WTC11 (cell line): Measurements from ENCODE around the gene MIGA1. TPM values are rescaled to one million over a fixed set of nuclear protein-coding genes. Genes with fewer than 3 reads are reported as not detected.

ENCODE experiments used
- ATAC-seq: fragments of 200-7000 bp; cut with Tn5 transposase; 2 replicates; pipeline ENCODE4 v1.10.0; 2021; ENCODE audit warnings: mild to moderate bottlenecking, moderate library complexity
- CTCF ChIA-PET: fragments of 300-600 bp; sonication (Branson Sonifier 250); formaldehyde crosslinking; loops from one replicate; lab custom pipeline; 2021; ENCODE audit warnings: antibody characterized with exemption; lab: Charles Lee
- POLR2A ChIA-PET: fragments of 350-600 bp; sonication (Branson Sonifier 250); formaldehyde crosslinking; loops from one replicate; lab custom pipeline; 2021; ENCODE audit warnings: antibody characterized with exemption; lab: Charles Lee
- DNase-seq: peaks from one replicate; pipeline ENCODE4 v3.0.0; 2021; ENCODE audit warnings: low spot score
- H3K27ac Mint-ChIP-seq: 2 replicates; pipeline ENCODE4 v1.8.0; 2021; ENCODE audit warnings: mixed read lengths
- H3K27me3 Mint-ChIP-seq: 2 replicates; pipeline ENCODE4 v1.8.0; 2021; ENCODE audit warnings: low read depth, mild to moderate bottlenecking, moderate library complexity, mixed read lengths
- H3K36me3 Mint-ChIP-seq: 2 replicates; pipeline ENCODE4 v1.8.0; 2021; ENCODE audit warnings: mixed read lengths
- H3K4me1 Mint-ChIP-seq: 2 replicates; pipeline ENCODE4 v1.8.0; 2022; ENCODE audit warnings: mixed read lengths
- H3K4me3 Mint-ChIP-seq: 2 replicates; pipeline ENCODE4 v1.8.0; 2021; ENCODE audit warnings: mild to moderate bottlenecking, moderate library complexity, mixed read lengths
- H3K9me3 Mint-ChIP-seq: 2 replicates; pipeline ENCODE4 v1.8.0; 2021; ENCODE audit warnings: mixed read lengths
- ATF1 ChIP-seq: sonication (generic); formaldehyde crosslinking; IDR thresholded peaks from 2 replicates; pipeline ENCODE4 v1.8.1; 2023; ENCODE audit warnings: mild to moderate bottlenecking, moderate library complexity, missing genetic modification reagents
- ERG ChIP-seq: fragments of 250-450 bp; sonication (Bioruptor Pico); IDR thresholded peaks from 2 replicates; pipeline ENCODE4 v1.8.0; 2021; ENCODE audit warnings: mild to moderate bottlenecking
- ESRRA ChIP-seq: sonication (generic); formaldehyde crosslinking; IDR thresholded peaks from 2 replicates; pipeline ENCODE4 v1.8.1; 2022; ENCODE audit warnings: mild to moderate bottlenecking, missing genetic modification reagents, borderline replicate concordance
- FOXP4 ChIP-seq: sonication (generic); formaldehyde crosslinking; IDR thresholded peaks from 2 replicates; pipeline ENCODE4 v1.8.0; 2022; ENCODE audit warnings: mild to moderate bottlenecking, missing genetic modification reagents
- IRF2 ChIP-seq: sonication (generic); formaldehyde crosslinking; IDR thresholded peaks from 2 replicates; pipeline ENCODE4 v1.8.0; 2022; ENCODE audit warnings: low read depth, missing genetic modification reagents, borderline replicate concordance
- KAT7 ChIP-seq: sonication (generic); formaldehyde crosslinking; IDR thresholded peaks from 2 replicates; pipeline ENCODE4 v1.8.1; 2023; ENCODE audit warnings: missing genetic modification reagents, mild to moderate bottlenecking, borderline replicate concordance
- MLX ChIP-seq: sonication (generic); formaldehyde crosslinking; IDR thresholded peaks from 2 replicates; pipeline ENCODE4 v1.8.1; 2023; ENCODE audit warnings: mild to moderate bottlenecking, missing genetic modification reagents, moderate library complexity
- MYBL2 ChIP-seq: sonication (generic); formaldehyde crosslinking; IDR thresholded peaks from 2 replicates; pipeline ENCODE4 v1.8.1; 2023; ENCODE audit warnings: mild to moderate bottlenecking, moderate library complexity, missing genetic modification reagents
- NR2C2 ChIP-seq: sonication (generic); formaldehyde crosslinking; IDR thresholded peaks from 2 replicates; pipeline ENCODE4 v1.8.0; 2022; ENCODE audit warnings: mild to moderate bottlenecking, missing genetic modification reagents
- RELA ChIP-seq: sonication (generic); formaldehyde crosslinking; IDR thresholded peaks from 2 replicates; pipeline ENCODE4 v1.8.1; 2022; ENCODE audit warnings: missing genetic modification reagents, mild to moderate bottlenecking, borderline replicate concordance
- SMAD3 ChIP-seq: sonication (generic); formaldehyde crosslinking; IDR thresholded peaks from 2 replicates; pipeline ENCODE4 v1.8.0; 2022; ENCODE audit warnings: missing genetic modification reagents, mild to moderate bottlenecking, borderline replicate concordance
- SMAD4 ChIP-seq: sonication (generic); formaldehyde crosslinking; IDR thresholded peaks from 2 replicates; pipeline ENCODE4 v1.8.0; 2022; ENCODE audit warnings: mild to moderate bottlenecking, missing genetic modification reagents
- TCF7 ChIP-seq: sonication (generic); formaldehyde crosslinking; IDR thresholded peaks from 2 replicates; pipeline ENCODE4 v1.8.0; 2022; ENCODE audit warnings: mild to moderate bottlenecking, low read depth, missing genetic modification reagents, moderate library complexity
- USF2 ChIP-seq: sonication (generic); formaldehyde crosslinking; IDR thresholded peaks from 2 replicates; pipeline ENCODE4 v1.8.1; 2023; ENCODE audit warnings: mild to moderate bottlenecking, missing genetic modification reagents, moderate library complexity
- ZBTB21 ChIP-seq: sonication (generic); formaldehyde crosslinking; IDR thresholded peaks from 2 replicates; pipeline ENCODE4 v1.8.1; 2023; ENCODE audit warnings: mild to moderate bottlenecking, missing genetic modification reagents, borderline replicate concordance
- ZNF232 ChIP-seq: sonication (generic); formaldehyde crosslinking; IDR thresholded peaks from 2 replicates; pipeline ENCODE4 v1.8.0; 2022; ENCODE audit warnings: mild to moderate bottlenecking, missing genetic modification reagents
- ZNF281 ChIP-seq: sonication (generic); formaldehyde crosslinking; IDR thresholded peaks from 2 replicates; pipeline ENCODE4 v1.8.0; 2023; ENCODE audit warnings: mild to moderate bottlenecking, missing genetic modification reagents
- ZNF416 ChIP-seq: fragments of 250-450 bp; sonication (Bioruptor Pico); IDR thresholded peaks from 2 replicates; pipeline ENCODE4 v1.9.0; 2021; ENCODE audit warnings: mild to moderate bottlenecking, inconsistent platforms
- ZNF423 ChIP-seq: fragments of 250-450 bp; sonication (Bioruptor Pico); IDR thresholded peaks from 2 replicates; pipeline ENCODE4 v2.1.2; 2022; ENCODE audit warnings: mild to moderate bottlenecking, moderate library complexity
- ZSCAN18 ChIP-seq: fragments of 250-450 bp; sonication (Bioruptor Pico); IDR thresholded peaks from 2 replicates; pipeline ENCODE4 v2.1.2; 2022; ENCODE audit warnings: mild to moderate bottlenecking, moderate library complexity
- total RNA-seq: library from RNA; stranded (reverse); gene quantifications from 3 replicates; pipeline ENCODE4 v1.2.3, GENCODE V29; 2021
- TF ChIP-seq, protein P1 (sequence below): sonication (generic); formaldehyde crosslinking; IDR thresholded peaks from 2 replicates; pipeline ENCODE4 v1.8.1; 2023; ENCODE audit warnings: mild to moderate bottlenecking, moderate library complexity, missing genetic modification reagents
- TF ChIP-seq, protein P2 (sequence below): sonication (generic); formaldehyde crosslinking; IDR thresholded peaks from 2 replicates; pipeline ENCODE4 v1.8.1; 2023; ENCODE audit warnings: mild to moderate bottlenecking, missing genetic modification reagents
- TF ChIP-seq, protein P3 (sequence below): fragments of 250-450 bp; sonication (Bioruptor Pico); IDR thresholded peaks from 2 replicates; pipeline ENCODE4 v1.9.0; 2021; ENCODE audit warnings: mild to moderate bottlenecking

The MIGA1 gene
- total RNA-seq, 1 experiment from 2014 or later = 6.2 TPM

DNA sequence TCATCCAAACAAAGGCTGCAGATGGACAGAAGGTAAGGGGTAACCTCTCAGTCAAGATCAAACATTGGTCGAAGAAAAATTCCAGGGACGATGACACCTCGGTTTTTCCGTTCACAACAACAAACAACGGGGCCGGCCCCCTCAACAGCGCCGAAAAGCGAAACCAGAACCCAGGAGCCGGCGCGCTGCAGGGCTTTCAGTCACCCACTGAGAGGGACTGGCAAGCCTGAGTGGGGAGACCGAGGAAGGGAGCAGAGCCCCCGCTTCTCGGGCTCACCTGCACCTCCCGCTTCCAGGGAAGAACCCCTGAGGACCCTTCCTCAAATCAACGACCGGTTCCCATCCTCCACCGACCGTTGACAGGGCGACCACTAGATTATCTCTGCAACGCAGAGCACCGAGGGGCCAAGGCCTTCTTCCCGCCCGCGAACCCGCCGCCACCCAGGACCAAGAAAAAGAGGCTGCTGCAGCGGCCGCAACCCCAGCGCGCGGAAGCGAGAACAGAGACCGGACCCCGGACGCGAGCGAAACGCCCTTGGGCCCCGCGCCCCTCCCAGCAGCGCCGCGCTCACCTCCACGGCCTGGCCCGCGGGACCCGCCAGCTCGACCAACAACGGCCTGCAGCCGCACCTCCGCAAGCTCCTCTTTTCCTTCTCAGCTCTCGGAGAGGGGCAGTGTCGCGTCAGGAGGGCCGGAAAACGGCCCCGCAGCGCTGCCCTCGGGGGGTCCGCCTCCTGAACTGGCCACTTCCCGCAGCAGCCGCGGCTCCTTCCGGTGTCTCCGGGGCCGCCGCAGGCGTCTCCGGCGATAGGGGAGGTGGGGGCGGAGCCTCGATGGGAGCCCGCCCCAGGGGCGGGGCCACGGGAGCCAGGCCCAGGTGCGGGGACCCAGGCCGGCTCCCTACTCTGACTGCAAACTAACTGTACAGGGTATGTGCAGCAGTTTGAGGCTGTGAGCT, 20.1 kb upstream of the MIGA1 start, which contains the start of gene USP33 (continued):
- no peak for TF ChIP-seq IRF2
- TF ChIP-seq SMAD4 (CRISPR knock-in tag) = no peak
- peak; percentile 58; the same call in 1 of the 2 replicates for TF ChIP-seq FOXP4 (CRISPR knock-in tag)
- TF ChIP-seq ZNF232 (CRISPR knock-in tag) = 0 out of 2 replicates have a peak, but pooled peaks have one; percentile 87
- no peak for TF ChIP-seq NR2C2
- TF ChIP-seq ESRRA = no peak
- peak; percentile 71; the same call in 1 of the 2 replicates for TF ChIP-seq RELA (CRISPR knock-in tag)
- 0 out of 2 replicates have a peak, but pooled peaks have one; percentile 16 for TF ChIP-seq ZNF281
- TF ChIP-seq ZNF416 = no peak
- peak; percentile 16; the same call in 1 of the 2 replicates for TF ChIP-seq USF2 (CRISPR knock-in tag)
- TF ChIP-seq ATF1 (CRISPR knock-in tag) = no peak
- TF ChIP-seq ZSCAN18 (CRISPR knock-in tag) = no peak
- TF ChIP-seq, protein P1, sequence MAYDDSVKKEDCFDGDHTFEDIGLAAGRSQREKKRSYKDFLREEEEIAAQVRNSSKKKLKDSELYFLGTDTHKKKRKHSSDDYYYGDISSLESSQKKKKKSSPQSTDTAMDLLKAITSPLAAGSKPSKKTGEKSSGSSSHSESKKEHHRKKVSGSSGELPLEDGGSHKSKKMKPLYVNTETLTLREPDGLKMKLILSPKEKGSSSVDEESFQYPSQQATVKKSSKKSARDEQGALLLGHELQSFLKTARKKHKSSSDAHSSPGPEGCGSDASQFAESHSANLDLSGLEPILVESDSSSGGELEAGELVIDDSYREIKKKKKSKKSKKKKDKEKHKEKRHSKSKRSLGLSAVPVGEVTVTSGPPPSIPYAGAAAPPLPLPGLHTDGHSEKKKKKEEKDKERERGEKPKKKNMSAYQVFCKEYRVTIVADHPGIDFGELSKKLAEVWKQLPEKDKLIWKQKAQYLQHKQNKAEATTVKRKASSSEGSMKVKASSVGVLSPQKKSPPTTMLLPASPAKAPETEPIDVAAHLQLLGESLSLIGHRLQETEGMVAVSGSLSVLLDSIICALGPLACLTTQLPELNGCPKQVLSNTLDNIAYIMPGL (CRISPR knock-in tag) = peak; percentile 81; the same call in 1 of the 2 replicates
- peak; percentile 84; the same call in 1 of the 2 replicates for TF ChIP-seq SMAD3 (CRISPR knock-in tag)
- peak; percentile 20; the same call in 1 of the 2 replicates for TF ChIP-seq MYBL2 (CRISPR knock-in tag)
- TF ChIP-seq ZNF423 (CRISPR knock-in tag) = peak; percentile 86; the same call in 1 of the 2 replicates

DNA sequence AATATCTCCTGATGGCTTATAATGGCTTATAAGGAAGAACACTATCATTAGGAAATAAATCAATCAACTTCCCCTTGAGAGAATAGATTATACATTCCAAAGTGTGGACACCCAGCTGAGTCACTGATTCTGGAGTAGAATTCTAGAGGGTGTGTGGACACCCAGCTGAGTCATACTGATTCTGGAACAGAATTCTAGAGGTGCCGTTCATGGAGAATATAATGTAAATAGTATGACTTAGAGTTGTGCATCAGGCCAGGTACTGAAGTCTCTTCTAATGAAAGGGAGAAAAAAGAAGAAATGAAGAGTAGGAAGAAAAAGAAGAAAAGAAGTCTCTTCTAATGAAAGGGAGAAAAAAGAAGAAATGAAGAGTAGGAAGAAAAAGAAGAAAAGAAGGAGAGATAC, 17.4 kb upstream of the MIGA1 start:
- CTCF ChIA-PET = no interaction called here
- TF ChIP-seq TCF7 (CRISPR knock-in tag) = no peak
- TF ChIP-seq, protein P2, sequence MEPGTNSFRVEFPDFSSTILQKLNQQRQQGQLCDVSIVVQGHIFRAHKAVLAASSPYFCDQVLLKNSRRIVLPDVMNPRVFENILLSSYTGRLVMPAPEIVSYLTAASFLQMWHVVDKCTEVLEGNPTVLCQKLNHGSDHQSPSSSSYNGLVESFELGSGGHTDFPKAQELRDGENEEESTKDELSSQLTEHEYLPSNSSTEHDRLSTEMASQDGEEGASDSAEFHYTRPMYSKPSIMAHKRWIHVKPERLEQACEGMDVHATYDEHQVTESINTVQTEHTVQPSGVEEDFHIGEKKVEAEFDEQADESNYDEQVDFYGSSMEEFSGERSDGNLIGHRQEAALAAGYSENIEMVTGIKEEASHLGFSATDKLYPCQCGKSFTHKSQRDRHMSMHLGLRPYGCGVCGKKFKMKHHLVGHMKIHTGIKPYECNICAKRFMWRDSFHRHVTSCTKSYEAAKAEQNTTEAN (CRISPR knock-in tag) = no peak
- no peak for TF ChIP-seq ERG (CRISPR knock-in tag)
- no peak for TF ChIP-seq KAT7
- no peak for TF ChIP-seq ZBTB21 (CRISPR knock-in tag)
- no peak for TF ChIP-seq MLX (CRISPR knock-in tag)
- TF ChIP-seq, protein P3, sequence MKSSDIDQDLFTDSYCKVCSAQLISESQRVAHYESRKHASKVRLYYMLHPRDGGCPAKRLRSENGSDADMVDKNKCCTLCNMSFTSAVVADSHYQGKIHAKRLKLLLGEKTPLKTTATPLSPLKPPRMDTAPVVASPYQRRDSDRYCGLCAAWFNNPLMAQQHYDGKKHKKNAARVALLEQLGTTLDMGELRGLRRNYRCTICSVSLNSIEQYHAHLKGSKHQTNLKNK (CRISPR knock-in tag) = no peak

More for the DNA sequence above, 17.4 kb upstream of the MIGA1 start:
- POLR2A ChIA-PET = interaction anchor here (0.5 kb wide), 1 partner anchor 74 kb away, joined by 4 read pairs; no protein-coding TSS in a partner anchor
- no peak for ATAC-seq
- Mint-ChIP-seq H3K27ac (no peak overlapping the region), H3K9me3 (no peaks in the 10 kb centered on the region), H3K27me3 (no peaks in the 10 kb centered on the region), H3K36me3 (no peaks in the 10 kb centered on the region), H3K4me1 (peaks cover 14% of the 10 kb centered on the region), H3K4me3 (no peak overlapping the region)
- no peak for DNase-seq
